K562 (cell line): ENCODE results near the gene CERS3. TPM values are rescaled to one million over a fixed set of nuclear protein-coding genes. Genes with fewer than 3 reads are reported as not detected.

ENCODE experiments used
- ATAC-seq: fragments of 200-7000 bp; cut with Tn5 transposase; 3 replicates; pipeline ENCODE4 v1.9.1; 2020; ENCODE audit warnings: moderate library complexity
- BruUV-seq: library from RNA; stranded (reverse); fragments of 400-500 nt; replicated peaks from 2 replicates; lab custom pipeline; 2021; lab: Mats Ljungman, UMichigan
- CTCF ChIA-PET: fragments of 300-600 bp; formaldehyde crosslinking; extraction: SDS; loops from one replicate; lab custom pipeline; 2021; ENCODE audit warnings: low intra/inter-chr PET ratio; lab: Yijun Ruan, JAX
- POLR2A ChIA-PET: fragments of 300-600, 350-650 bp; sonication (Branson Sonifier 250); formaldehyde crosslinking; extraction: SDS; loops from one replicate; lab custom pipeline; 2021; ENCODE audit warnings: antibody characterized with exemption, inconsistent platforms; lab: Yijun Ruan, JAX
- DNase-seq, 4 experiments: peaks; one replicate each; pipeline versions ENCODE4 v3.0.0 to v3.0.0-alpha.2; 2011 to 2018; ENCODE audit warnings: low spot score in 3 of 4, mixed read lengths in 3 of 4; ENCODE audit errors: extremely low read depth in 1 of 4
- FAIRE-seq: peaks from 2 replicates; lab custom pipeline; 2011; peaks lifted over from hg19 to GRCh38; lab: Jason Lieb, UNC
- H2AFZ ChIP-seq: 2 replicates; pipeline ENCODE4 v1.6.0; 2011; ENCODE audit warnings: low read depth, low read length, control low read depth, inconsistent platforms
- H3K27ac ChIP-seq: fragments of 200-600 bp; 3 replicates; pipeline ENCODE4 v1.8.0; 2011; ENCODE audit warnings: low read depth, mild to moderate bottlenecking, control low read depth, inconsistent platforms, low read length, moderate library complexity, mixed read lengths; ENCODE audit errors: extremely low read depth
- H3K27me3 ChIP-seq, 2 experiments: fragments of 300-600 bp in 1 of 2; 2 replicates in 1 of 2; 3 replicates in 1 of 2; pipeline versions ENCODE4 v1.6.0 to v1.8.0; 2011; ENCODE audit warnings: inconsistent platforms in 2 of 2, low read length in 2 of 2, mild to moderate bottlenecking in 1 of 2, mixed read lengths in 1 of 2, moderate library complexity in 1 of 2; ENCODE audit not compliant: control insufficient read depth in 2 of 2, insufficient read depth in 2 of 2
- H3K36me3 ChIP-seq: fragments of 300-600 bp; 3 replicates; pipeline ENCODE4 v1.8.0; 2011; ENCODE audit warnings: mild to moderate bottlenecking, low read length, inconsistent platforms; ENCODE audit not compliant: control insufficient read depth, insufficient read depth
- H3K4me1 ChIP-seq, 2 experiments: fragments of 200-600 bp in 1 of 2; replicated peaks in 1 of 2; 2 replicates in 1 of 2; 3 replicates in 1 of 2; pipeline versions ENCODE4 v1.5.1 to v1.8.0; 2011; ENCODE audit warnings: inconsistent platforms in 2 of 2, low read length in 2 of 2, mild to moderate bottlenecking in 1 of 2, mixed read lengths in 1 of 2, moderate library complexity in 1 of 2; ENCODE audit not compliant: control insufficient read depth in 2 of 2, insufficient read depth in 2 of 2
- H3K4me2 ChIP-seq: 2 replicates; pipeline ENCODE4 v1.6.1; 2011; ENCODE audit warnings: low read length, control low read depth, inconsistent platforms, mixed read lengths; ENCODE audit not compliant: insufficient read depth
- H3K4me3 ChIP-seq: fragments of 200-600 bp; sonication (generic), shearing (Covaris generic); 2 replicates; pipeline ENCODE4 v1.5.1; 2016; ENCODE audit warnings: control low read depth, inconsistent platforms
- H3K79me2 ChIP-seq: fragments of 200-600 bp; 3 replicates; pipeline ENCODE4 v1.8.0; 2011; ENCODE audit warnings: low read length, inconsistent platforms; ENCODE audit not compliant: control insufficient read depth, insufficient read depth
- H3K9ac ChIP-seq, 2 experiments: 2 replicates each; pipeline versions ENCODE4 v1.6.0 to v1.6.1; 2011; ENCODE audit warnings: low read depth in 2 of 2, low read length in 2 of 2, control low read depth in 1 of 2, inconsistent platforms in 1 of 2, mild to moderate bottlenecking in 1 of 2, mixed read lengths in 1 of 2; ENCODE audit not compliant: insufficient read depth in 1 of 2
- H3K9me1 ChIP-seq: one replicate; pipeline ENCODE4 v1.6.0; 2011; ENCODE audit warnings: inconsistent platforms, mild to moderate bottlenecking, low read length, moderate library complexity; ENCODE audit not compliant: control insufficient read depth, insufficient read depth
- H3K9me3 ChIP-seq: replicated peaks from 2 replicates; pipeline ENCODE4 v1.5.1; 2011; ENCODE audit warnings: low read depth, low read length, inconsistent platforms; ENCODE audit not compliant: control insufficient read depth, insufficient read depth
- H4K20me1 ChIP-seq: replicated peaks from 2 replicates; pipeline ENCODE4 v1.6.1; 2011; ENCODE audit warnings: low read length, inconsistent platforms, mixed read lengths; ENCODE audit not compliant: control insufficient read depth, insufficient read depth
- CREB5 ChIP-seq: fragments of 250-450 bp; sonication (Bioruptor Pico); IDR thresholded peaks from 2 replicates; pipeline ENCODE4 v1.5.0; 2020; ENCODE audit warnings: mild to moderate bottlenecking
- ETS2 ChIP-seq: IDR thresholded peaks from 2 replicates; pipeline ENCODE4 v1.6.1; 2016; ENCODE audit warnings: borderline replicate concordance, missing genetic modification characterization, mild to moderate bottlenecking, moderate library complexity, missing compliant biosample characterization; ENCODE audit not compliant: poor library complexity, severe bottlenecking
- GTF2A2 ChIP-seq: IDR thresholded peaks from 2 replicates; pipeline ENCODE4 v1.6.1; 2016; ENCODE audit warnings: mild to moderate bottlenecking, missing genetic modification characterization, missing compliant biosample characterization
- MCM2 ChIP-seq: fragments of 450-650 bp; IDR thresholded peaks from 2 replicates; pipeline ENCODE4 v1.6.1; 2017; ENCODE audit warnings: low read depth, mild to moderate bottlenecking
- PHF8 ChIP-seq: fragments of 200-600 bp; sonication (generic); IDR thresholded peaks from 2 replicates; pipeline ENCODE4 v1.6.1; 2012; ENCODE audit warnings: mixed run types, mild to moderate bottlenecking, inconsistent platforms, low read length, moderate library complexity, borderline replicate concordance
- PTTG1 ChIP-seq: fragments of 450-650 bp; IDR thresholded peaks from 2 replicates; pipeline ENCODE4 v1.6.1; 2016; ENCODE audit warnings: low read depth, mild to moderate bottlenecking, missing genetic modification characterization, missing compliant biosample characterization
- RUNX1 ChIP-seq: sonication (generic); IDR thresholded peaks from 2 replicates; pipeline ENCODE4 v1.6.1; 2016; ENCODE audit warnings: antibody characterized with exemption, low read depth
- ZBTB8A ChIP-seq: fragments of 450-650 bp; IDR thresholded peaks from 2 replicates; pipeline ENCODE4 v1.6.1; 2018; ENCODE audit warnings: mild to moderate bottlenecking, moderate library complexity; ENCODE audit not compliant: partially characterized antibody
- ZNF165 ChIP-seq: fragments of 250-450 bp; sonication (Bioruptor Pico); IDR thresholded peaks from 2 replicates; pipeline ENCODE4 v1.4.0; 2020; ENCODE audit warnings: borderline replicate concordance
- WGBS: fragments of 100-300 bp; shearing (Covaris generic); methylation state at CpG from one replicate; pipeline ENCODE4 v1.1.6; 2016; ENCODE audit warnings: low coverage, mixed read lengths; ENCODE audit not compliant: insufficient coverage; ENCODE audit errors: missing lambda C conversion rate; 5-methylcytosine and 5-hydroxymethylcytosine counted together
- in situ Hi-C: fragments of 300-500 bp; cut with MboI; formaldehyde crosslinking; loops from 4 replicates; pipeline ENCODE4 v1.15.0; 2018; ENCODE audit warnings: inconsistent platforms, mixed read lengths
- intact Hi-C: fragments of 100-400 bp; cut with micrococcal nuclease; formaldehyde crosslinking; loops from 2 replicates; pipeline ENCODE4 v1.14.2; 2022
- polyA plus RNA-seq, 8 experiments: library from polyadenylated mRNA; depleted of rRNA in 4 of 8; stranded (reverse) in 5 of 8; unstranded in 3 of 8; fragments of >200 nt; fragmentation: Nextera tagmentation in 2 of 8; fragmentation: Illumina TruSeq in 1 of 8; extraction: Ambion mirVana in 2 of 8; extraction: Trizol in 1 of 8; gene quantifications; 2 replicates each; pipeline versions ENCODE4 v1.2.1 to v1.2.3, GENCODE V29; 2011 to 2014; ENCODE audit warnings: inconsistent platforms in 1 of 8, missing spikeins in 1 of 8
- total RNA-seq, 7 experiments: library from RNA; depleted of rRNA in 6 of 7; stranded (reverse); fragments of >200 nt in 6 of 7; fragmentation: Illumina TruSeq in 2 of 7; extraction: Trizol in 2 of 7; gene quantifications; 2 replicates each; pipeline versions ENCODE4 v1.2.1 to v1.2.3, GENCODE V29; 2011 to 2021; ENCODE audit warnings: low replicate concordance in 1 of 7
- TF ChIP-seq, protein P1 (sequence below), 3 experiments: fragments of 200-800 bp in 1 of 3; sonication (Bioruptor generic) in 1 of 3; sonication (generic) in 1 of 3; formaldehyde crosslinking in 1 of 3; IDR thresholded peaks; 2 replicates each; pipeline versions ENCODE4 v1.6.1 to v1.8.0; 2016 to 2022; ENCODE audit warnings: mild to moderate bottlenecking in 2 of 3, missing compliant biosample characterization in 2 of 3, missing genetic modification characterization in 2 of 3, missing genetic modification reagents in 1 of 3

Gene CERS3
- total and polyA plus RNA-seq, 9 of the 15 experiments (the other 6 are each of a cell fraction or from before 2014, with no cell fraction given): not detected

- intact Hi-C loops: no loop called here
- FAIRE-seq: no peak
Observed at GRCh38 chr15:100484443-100484842, 44.3 kb downstream of the CERS3 start.

More at GRCh38 chr15:100484443-100484842, 44.3 kb downstream of the CERS3 start:
- H3K4me1 ChIP-seq: no peaks in the 10 kb centered on the region
- H3K27me3 ChIP-seq: peaks cover 0 to 4% of the 10 kb centered on the region in 2 experiments; a peak in 1 of 5 replicates
- DNase-seq (no peak), ATAC-seq (no peak)
- ChIA-PET POLR2A (interaction anchor here (1.1 kb wide), 1 partner anchor 33 kb away, joined by 3 read pairs; no protein-coding TSS in a partner anchor), CTCF (no interaction called here)
- no peak overlapping the region for H3K9ac ChIP-seq
- H3K9me1 ChIP-seq: no peaks in the 10 kb centered on the region
- no peak overlapping the region for H2AFZ ChIP-seq
- no peaks in the 10 kb centered on the region for H3K36me3 ChIP-seq
- H4K20me1 ChIP-seq: no peaks in the 10 kb centered on the region
- no TSS peak for BruUV-seq
- in situ Hi-C loops: no loop called here
- H3K4me3 ChIP-seq: no peak overlapping the region
- no peak overlapping the region for H3K27ac ChIP-seq
- 0% methylated on average over 9 of the region's 9 CpGs for WGBS
- no peak overlapping the region for H3K4me2 ChIP-seq
- TF ChIP-seq ZNF165 (CRISPR knock-in tag) (no peak), PHF8 (no peak), MCM2 (no peak), RUNX1 (no peak), PTTG1 (tag) (no peak), GTF2A2 (no peak), CREB5 (CRISPR knock-in tag) (no peak), ZBTB8A (no peak), ETS2 (no peak)
- TF ChIP-seq, protein P1, sequence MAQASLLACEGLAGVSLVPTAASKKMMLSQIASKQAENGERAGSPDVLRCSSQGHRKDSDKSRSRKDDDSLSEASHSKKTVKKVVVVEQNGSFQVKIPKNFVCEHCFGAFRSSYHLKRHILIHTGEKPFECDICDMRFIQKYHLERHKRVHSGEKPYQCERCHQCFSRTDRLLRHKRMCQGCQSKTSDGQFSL (CRISPR knock-in tag; IDR thresholded peaks at IDR 0.05): no peak
- TF ChIP-seq, protein P1 (tag; IDR thresholded peaks at IDR 0.05): no peak
- no peaks in the 10 kb centered on the region for H3K79me2 ChIP-seq
- no peaks in the 10 kb centered on the region for H3K9me3 ChIP-seq
